ENCODE data around the gene SPECC1. TPM values are rescaled to one million over a fixed set of nuclear protein-coding genes. Genes with fewer than 3 reads are reported as not detected.
A peak's percentile ranks its signal among the peaks of the same experiment; 100 is the strongest.

SPECC1 gene
- total and polyA plus RNA-seq, 12 donors, result 19.2 to 96.1 (median 40.3) TPM

GRCh38 chr17:20077978-20078685, 69.0 kb downstream of the SPECC1 start:
- Histone ChIP-seq H3K27ac (no peak overlapping the region), H3K27me3 (no peaks in the 10 kb centered on the region), H3K4me3 (no peak overlapping the region), H3K9me3 (replicated peaks in 1 of 3) (no peaks in the 10 kb centered on the region), H3K4me1 (replicated peaks in 1 of 2) (no peaks in the 10 kb centered on the region), H3K36me3 (replicated peaks in 1 of 2) (no peaks in the 10 kb centered on the region)
- intact Hi-C loops (cut with DNase I), result no loop called here
- TF ChIP-seq POLR2A (IDR thresholded peaks at IDR 0.05), result no peak
- DNase-seq, result no peak
- 70 to 75% (median 70%) methylated on average over 3 of the region's 3 CpGs for WGBS, 4 donors

- Histone ChIP-seq H3K4me3 (no peak overlapping the region), H3K27me3 (no peaks in the 10 kb centered on the region), H3K27ac (no peak overlapping the region), H3K36me3 (replicated peaks in 1 of 2) (no peaks in the 10 kb centered on the region), H3K9me3 (replicated peaks in 1 of 3) (no peaks in the 10 kb centered on the region), H3K4me1 (replicated peaks in 1 of 2) (no peaks in the 10 kb centered on the region)
- TF ChIP-seq CTCF (IDR thresholded peaks at IDR 0.05) (no peak), POLR2A (IDR thresholded peaks at IDR 0.05) (no peak)
- WGBS, 4 donors, result 89 to 91% (median 89%) methylated on average over 10 of the region's 10 CpGs
- peak in 1 of 7 donors; percentile 24 for DNase-seq
- intact Hi-C loops (cut with DNase I), result no loop called here
These were observed 71.4 kb downstream of the SPECC1 start for GRCh38 chr17:20080513-20080912.

- no peaks in the 10 kb centered on the region for H3K9me3 ChIP-seq (replicated peaks in 1 of 3)
- intact Hi-C loops (cut with DNase I), result no loop called here
- no peaks in the 10 kb centered on the region for H3K36me3 ChIP-seq (replicated peaks in 1 of 2)
- no peak for TF ChIP-seq CTCF (IDR thresholded peaks at IDR 0.05)
- no peak for TF ChIP-seq POLR2A (IDR thresholded peaks at IDR 0.05)
- H3K27ac ChIP-seq, result no peak overlapping the region
- 86 to 96% (median 93%) methylated on average over 3 of the region's 3 CpGs for WGBS, 4 donors
- no peaks in the 10 kb centered on the region for H3K4me1 ChIP-seq (replicated peaks in 1 of 2)
- no peaks in the 10 kb centered on the region for H3K27me3 ChIP-seq
- no peak overlapping the region for H3K4me3 ChIP-seq
- no peak for DNase-seq
These were observed 74.1 kb downstream of the SPECC1 start for GRCh38 chr17:20083156-20083859.

GRCh38 chr17:20084621-20085282, 75.6 kb downstream of the SPECC1 start:
- TF ChIP-seq CTCF (IDR thresholded peaks at IDR 0.05) (no peak), POLR2A (IDR thresholded peaks at IDR 0.05) (no peak)
- Histone ChIP-seq H3K27me3 (no peaks in the 10 kb centered on the region), H3K4me3 (no peak overlapping the region), H3K4me1 (replicated peaks in 1 of 2) (no peaks in the 10 kb centered on the region), H3K27ac (peak overlapping the region in 1 of 5 donors; percentile 29), H3K36me3 (replicated peaks in 1 of 2) (no peaks in the 10 kb centered on the region), H3K9me3 (replicated peaks in 1 of 3) (no peaks in the 10 kb centered on the region)
- intact Hi-C loops (cut with DNase I), result no loop called here
- 73 to 90% (median 81%) methylated on average over 1 of the region's 1 CpG for WGBS, 4 donors
- DNase-seq, result peak in 1 of 7 donors; percentile 35

All from adrenal gland (tissue), 12 donors.